SH-SY5Y (cell line): ENCODE data around the gene SCARB1.

ENCODE experiments used
- GATA2 ChIP-seq: IDR thresholded peaks from 2 replicates; pipeline ENCODE4 v1.6.1; 2011; ENCODE audit warnings: mild to moderate bottlenecking, low read depth, low read length
- GATA3 ChIP-seq: IDR thresholded peaks from 2 replicates; pipeline ENCODE4 v1.6.1; 2011; ENCODE audit warnings: low read depth, mild to moderate bottlenecking, low read length, moderate library complexity

DNA sequence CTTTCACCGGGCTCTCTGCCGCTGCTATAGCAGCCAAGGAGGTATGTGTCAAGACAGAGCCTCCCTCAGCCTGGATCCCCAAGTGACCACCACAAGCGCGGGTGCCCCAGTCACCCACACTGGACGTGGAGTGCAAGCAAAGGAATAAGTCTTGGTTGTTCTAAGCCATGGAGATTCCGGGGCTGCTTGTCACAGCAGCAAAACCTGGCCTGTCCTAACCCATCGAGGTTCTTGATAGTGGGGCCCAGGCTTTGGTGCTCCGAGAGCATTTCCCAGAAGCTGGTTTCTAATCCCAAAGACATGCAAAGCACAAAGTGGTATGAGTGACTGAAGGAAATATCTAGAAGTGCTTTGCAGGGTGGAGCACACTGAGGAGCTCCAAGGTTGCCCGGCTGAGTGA is 51.3 kb downstream of the SCARB1 start:
- no peak for TF ChIP-seq GATA2
- TF ChIP-seq GATA3 = no peak
